SH-SY5Y (cell line): ENCODE measurements around the gene ZFPM1.

ENCODE experiments used
- GATA2 ChIP-seq: IDR thresholded peaks from 2 replicates; pipeline ENCODE4 v1.6.1; 2011; ENCODE audit warnings: mild to moderate bottlenecking, low read depth, low read length
- GATA3 ChIP-seq: IDR thresholded peaks from 2 replicates; pipeline ENCODE4 v1.6.1; 2011; ENCODE audit warnings: low read depth, mild to moderate bottlenecking, low read length, moderate library complexity

DNA sequence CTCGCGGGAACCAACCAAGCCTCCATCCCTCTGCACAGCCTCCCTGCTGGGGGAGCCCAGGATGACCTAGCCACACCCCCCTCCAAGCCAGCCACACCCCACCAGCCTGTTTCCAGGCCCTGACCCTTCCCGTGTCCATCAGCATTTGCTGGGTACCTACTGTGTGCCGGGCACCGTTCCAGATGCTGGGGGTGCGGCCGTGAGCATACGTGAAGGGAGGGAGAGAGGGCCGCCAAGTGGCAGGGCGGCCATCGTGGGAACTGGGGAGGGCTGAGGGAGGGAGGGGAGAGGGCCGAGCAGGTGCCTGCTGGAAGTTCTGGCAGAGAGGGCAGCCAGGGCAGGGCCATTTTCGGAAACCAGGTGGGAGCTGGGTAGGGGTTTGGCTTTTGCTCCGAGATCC, 23.1 kb downstream of the ZFPM1 start:
- no peak for TF ChIP-seq GATA2
- no peak for TF ChIP-seq GATA3
